ENCODE measurements around the gene CELSR3.

The CELSR3 gene

GRCh38 chr3:48687220-48687678 is 24.6 kb upstream of the CELSR3 start:
- DNase-seq: no peak

- no peak for DNase-seq
Observed at GRCh38 chr3:48686538-48687219, 24.0 kb upstream of the CELSR3 start.

GRCh38 chr3:48685603-48686511 is 23.2 kb upstream of the CELSR3 start, which contains the start of gene NCKIPSD:
NCKIPSD (minus strand) TSS chr3:48685915; CDS start chr3:48685807, 108 bp downstream.
- DNase-seq: peak; percentile 93 to 95

- no peak for DNase-seq
Observed at GRCh38 chr3:48685293-48685602, 22.6 kb upstream of the CELSR3 start.

GRCh38 chr3:48684480-48685143 is 21.9 kb upstream of the CELSR3 start:
- no peak for DNase-seq

GRCh38 chr3:48684054-48684349 is 21.3 kb upstream of the CELSR3 start:
- DNase-seq: no peak

GRCh38 chr3:48682786-48683185 is 20.1 kb upstream of the CELSR3 start:
- no peak for DNase-seq

GRCh38 chr3:48681974-48682610 is 19.4 kb upstream of the CELSR3 start:
- DNase-seq: no peak

GRCh38 chr3:48681541-48681880 is 18.8 kb upstream of the CELSR3 start:
- no peak for DNase-seq

GRCh38 chr3:48680811-48681540 is 18.3 kb upstream of the CELSR3 start:
- no peak for DNase-seq

GRCh38 chr3:48679411-48680391 is 17.0 kb upstream of the CELSR3 start:
- DNase-seq: no peak

- no peak for DNase-seq
Observed at GRCh38 chr3:48678566-48679380, 16.1 kb upstream of the CELSR3 start.

- DNase-seq: no peak
Observed at GRCh38 chr3:48678056-48678455, 15.4 kb upstream of the CELSR3 start.

GRCh38 chr3:48674505-48674904 is 11.8 kb upstream of the CELSR3 start:
- no peak for DNase-seq

- no peak for DNase-seq
Observed at GRCh38 chr3:48672522-48672921, 9.8 kb upstream of the CELSR3 start.

- no peak for DNase-seq
Observed at GRCh38 chr3:48664929-48665328, 2.2 kb upstream of the CELSR3 start.

GRCh38 chr3:48664313-48664644 is 1.6 kb upstream of the CELSR3 start:
- no peak for DNase-seq

- DNase-seq: peak; percentile 87 to 94
Observed at GRCh38 chr3:48663489-48664312, 1.0 kb upstream of the CELSR3 start.

- no peak for DNase-seq
Observed at GRCh38 chr3:48662145-48662752, 437 bp downstream of the CELSR3 start.
